GM21526 (cell line): ENCODE data around the gene SYTL5.
A peak's percentile ranks its signal among the peaks of the same experiment; 100 is the strongest.

Source experiments
- ATAC-seq: cut with Tn5 transposase; IDR thresholded peaks from one replicate; pipeline ENCODE4 v1.9.1; 2021; ENCODE audit warnings: moderate library complexity; ENCODE audit not compliant: unreplicated experiment, low FRiP score

The SYTL5 gene

GRCh38 chrX:38086451-38087215, 80.3 kb downstream of the SYTL5 start:
- no peak for ATAC-seq

GRCh38 chrX:38087594-38087993, 81.2 kb downstream of the SYTL5 start:
- no peak for ATAC-seq

- no peak for ATAC-seq
Measured at GRCh38 chrX:38089173-38089982, 83.0 kb downstream of the SYTL5 start.

- no peak for ATAC-seq
Measured at GRCh38 chrX:38095971-38096529, 89.7 kb downstream of the SYTL5 start.

- no peak for ATAC-seq
Measured at GRCh38 chrX:38099688-38100087, 93.3 kb downstream of the SYTL5 start.

- ATAC-seq = no peak
Measured at GRCh38 chrX:38102240-38102639, 95.9 kb downstream of the SYTL5 start.

GRCh38 chrX:38102875-38103274, 96.5 kb downstream of the SYTL5 start:
- no peak for ATAC-seq

- ATAC-seq = peak; percentile 81
Measured at GRCh38 chrX:38103857-38104812, 97.8 kb downstream of the SYTL5 start.

GRCh38 chrX:38105216-38105725, 98.9 kb downstream of the SYTL5 start:
- ATAC-seq = no peak

GRCh38 chrX:38106991-38107655, 100.8 kb downstream of the SYTL5 start:
- no peak for ATAC-seq

- no peak for ATAC-seq
Measured at GRCh38 chrX:38108364-38108763, 102.0 kb downstream of the SYTL5 start.

GRCh38 chrX:38109042-38109898, 102.9 kb downstream of the SYTL5 start:
- no peak for ATAC-seq

GRCh38 chrX:38110231-38110630, 103.9 kb downstream of the SYTL5 start:
- ATAC-seq = no peak

- no peak for ATAC-seq
Measured at GRCh38 chrX:38111196-38111595, 104.8 kb downstream of the SYTL5 start.

- no peak for ATAC-seq
Measured at GRCh38 chrX:38112566-38112965, 106.2 kb downstream of the SYTL5 start.

GRCh38 chrX:38116706-38117105, 110.4 kb downstream of the SYTL5 start:
- no peak for ATAC-seq

GRCh38 chrX:38117485-38117884, 111.1 kb downstream of the SYTL5 start:
- ATAC-seq = no peak

GRCh38 chrX:38124000-38124399, 117.6 kb downstream of the SYTL5 start:
- no peak for ATAC-seq

- ATAC-seq = no peak
Measured at GRCh38 chrX:38126179-38126578, 119.8 kb downstream of the SYTL5 start.
